SK-N-SH (cell line): ENCODE measurements around the gene COL25A1. TPM values are rescaled to one million over a fixed set of nuclear protein-coding genes. Genes with fewer than 3 reads are reported as not detected.
A peak's percentile ranks its signal among the peaks of the same experiment; 100 is the strongest.

Experiments
- CTCF ChIA-PET: fragments of 300-600, 350-600 bp; formaldehyde crosslinking; extraction: SDS; loops from one replicate; lab custom pipeline; 2021; lab: Yijun Ruan, JAX
- POLR2A ChIA-PET: fragments of 350-600 bp; sonication (Branson Sonifier 250); formaldehyde crosslinking; extraction: SDS; loops from one replicate; lab custom pipeline; 2020; ENCODE audit warnings: antibody characterized with exemption, inconsistent platforms; lab: Yijun Ruan, JAX
- DNase-seq: peaks from one replicate; pipeline ENCODE4 v3.0.0; 2012
- H2AFZ ChIP-seq: fragments of 200-600 bp; sonication (generic); 2 replicates; pipeline ENCODE4 v1.8.1; 2016; ENCODE audit warnings: antibody characterized with exemption, mild to moderate bottlenecking, low read depth
- H3F3A ChIP-seq: fragments of 200-600 bp; sonication (generic); replicated peaks from 2 replicates; pipeline ENCODE3; 2016; ENCODE audit warnings: antibody characterized with exemption, mild to moderate bottlenecking; ENCODE audit not compliant: insufficient read depth
- H3K27ac ChIP-seq, 2 experiments: fragments of 200-500 bp in 1 of 2; fragments of 200-600 bp in 1 of 2; sonication (Bioruptor generic) in 1 of 2; sonication (generic), shearing (Covaris generic) in 1 of 2; 2 replicates each; pipeline versions ENCODE4 v1.5.1 to v1.6.1; 2014 to 2016; ENCODE audit warnings: low read depth in 2 of 2, inconsistent platforms in 1 of 2, low read length in 1 of 2, mild to moderate bottlenecking in 1 of 2, mixed read lengths in 1 of 2
- H3K27me3 ChIP-seq: fragments of 200-600 bp; sonication (generic), shearing (Covaris generic); 2 replicates; pipeline ENCODE4 v1.6.1; 2016; ENCODE audit warnings: mixed run types; ENCODE audit not compliant: insufficient read depth
- H3K36me3 ChIP-seq, 2 experiments: fragments of 200-500 bp in 1 of 2; fragments of 200-600 bp in 1 of 2; sonication (Bioruptor generic) in 1 of 2; sonication (generic) in 1 of 2; replicated peaks in 1 of 2; 2 replicates each; pipeline versions ENCODE3 to v1.5.1; 2014 to 2016; ENCODE audit warnings: low read length in 1 of 2, mild to moderate bottlenecking in 1 of 2; ENCODE audit not compliant: insufficient read depth in 2 of 2, control insufficient read depth in 1 of 2
- H3K4me1 ChIP-seq, 2 experiments: fragments of 200-500 bp in 1 of 2; fragments of 200-600 bp in 1 of 2; sonication (Bioruptor generic) in 1 of 2; sonication (generic), shearing (Covaris generic) in 1 of 2; 2 replicates each; pipeline versions ENCODE4 v1.5.1 to v1.6.1; 2014 to 2016; ENCODE audit warnings: low read depth in 1 of 2, low read length in 1 of 2, mixed run types in 1 of 2; ENCODE audit not compliant: insufficient read depth in 2 of 2, control insufficient read depth in 1 of 2
- H3K4me2 ChIP-seq: fragments of 200-600 bp; sonication (generic), shearing (Covaris generic); 2 replicates; pipeline ENCODE4 v1.6.1; 2017; ENCODE audit warnings: mixed run types
- H3K4me3 ChIP-seq, 2 experiments: fragments of 200-500 bp in 1 of 2; fragments of 200-600 bp in 1 of 2; sonication (Bioruptor generic) in 1 of 2; sonication (generic), shearing (Covaris generic) in 1 of 2; 2 replicates each; pipeline versions ENCODE4 v1.5.1 to v1.8.1; 2014 to 2016; ENCODE audit warnings: low read depth in 2 of 2, inconsistent platforms in 1 of 2, low read length in 1 of 2, mild to moderate bottlenecking in 1 of 2, mixed read lengths in 1 of 2, moderate library complexity in 1 of 2
- H3K79me2 ChIP-seq: fragments of 200-600 bp; sonication (generic); 2 replicates; pipeline ENCODE4 v1.8.1; 2017; ENCODE audit warnings: mild to moderate bottlenecking; ENCODE audit not compliant: insufficient read depth
- H3K9ac ChIP-seq: fragments of 200-600 bp; sonication (generic); 2 replicates; pipeline ENCODE4 v1.6.1; 2017; ENCODE audit warnings: mixed run types
- H3K9me2 ChIP-seq: fragments of 200-600 bp; sonication (generic); 2 replicates; pipeline ENCODE4 v1.6.1; 2017; ENCODE audit warnings: mixed run types
- H3K9me3 ChIP-seq: fragments of 200-600 bp; sonication (generic); 2 replicates; pipeline ENCODE4 v1.6.1; 2017; ENCODE audit warnings: mixed run types, mild to moderate bottlenecking, moderate library complexity
- H4K20me1 ChIP-seq: fragments of 200-600 bp; sonication (generic); 2 replicates; pipeline ENCODE4 v1.6.1; 2017; ENCODE audit warnings: mild to moderate bottlenecking, mixed run types; ENCODE audit not compliant: insufficient read depth
- CHD2 ChIP-seq: fragments of 150-350 bp; IDR thresholded peaks from 2 replicates; pipeline ENCODE4 v1.6.1; 2018; ENCODE audit warnings: low read length; ENCODE audit not compliant: partially characterized antibody
- EP300 ChIP-seq, 2 experiments: IDR thresholded peaks; 2 replicates each; pipeline versions ENCODE4 v1.4.0 to v1.6.1; 2012; ENCODE audit warnings: borderline replicate concordance in 1 of 2, low read depth in 1 of 2, low read length in 1 of 2
- EZH2phosphoT487 ChIP-seq: fragments of 200-600 bp; sonication (generic); IDR thresholded peaks from 2 replicates; pipeline ENCODE4 v1.6.1; 2017; ENCODE audit warnings: low read depth, mixed run types, mild to moderate bottlenecking, antibody characterized with exemption, moderate library complexity, borderline replicate concordance
- FOSL2 ChIP-seq: IDR thresholded peaks from 2 replicates; pipeline ENCODE4 v1.4.0; 2012; ENCODE audit warnings: low read depth, mild to moderate bottlenecking, moderate library complexity, borderline replicate concordance
- FOXJ3 ChIP-seq: sonication (generic); formaldehyde crosslinking; IDR thresholded peaks from 2 replicates; pipeline ENCODE4 v1.5.1; 2020; ENCODE audit warnings: mild to moderate bottlenecking, missing genetic modification reagents
- GATA2 ChIP-seq: sonication (generic); formaldehyde crosslinking; IDR thresholded peaks from 2 replicates; pipeline ENCODE4 v1.5.0; 2020; ENCODE audit warnings: mild to moderate bottlenecking, missing genetic modification reagents
- JUND ChIP-seq: IDR thresholded peaks from 2 replicates; pipeline ENCODE4 v1.4.0; 2012
- MEF2A ChIP-seq: IDR thresholded peaks from 2 replicates; pipeline ENCODE4 v1.4.0; 2012; ENCODE audit warnings: low read depth, borderline replicate concordance
- NFIC ChIP-seq: IDR thresholded peaks from 2 replicates; pipeline ENCODE4 v1.4.0; 2012; ENCODE audit warnings: borderline replicate concordance
- NRF1 ChIP-seq: IDR thresholded peaks from 2 replicates; pipeline ENCODE4 v1.6.1; 2012; ENCODE audit warnings: low read depth, mild to moderate bottlenecking, low read length
- RFX5 ChIP-seq: IDR thresholded peaks from 2 replicates; pipeline ENCODE4 v1.6.1; 2012; ENCODE audit warnings: mild to moderate bottlenecking, improper control_type of control experiment, low read length
- RXRA ChIP-seq: IDR thresholded peaks from 2 replicates; pipeline ENCODE4 v1.4.0; 2012; ENCODE audit warnings: low read depth, mild to moderate bottlenecking, borderline replicate concordance
- SIN3A ChIP-seq: IDR thresholded peaks from 2 replicates; pipeline ENCODE4 v1.6.1; 2012; ENCODE audit warnings: low read depth, mild to moderate bottlenecking, low read length, moderate library complexity, borderline replicate concordance
- TAF1 ChIP-seq: IDR thresholded peaks from 2 replicates; pipeline ENCODE4 v1.6.1; 2012; ENCODE audit warnings: low read depth, mild to moderate bottlenecking, low read length, moderate library complexity, borderline replicate concordance
- WGBS: methylation state at CpG from one replicate; pipeline ENCODE4 v1.1.6; 2017; ENCODE audit warnings: low lambda C conversion rate; 5-methylcytosine and 5-hydroxymethylcytosine counted together
- polyA plus RNA-seq, 3 experiments: library from polyadenylated mRNA; depleted of rRNA; stranded (reverse); fragments of >200 nt; gene quantifications; 2 replicates each; pipeline ENCODE4 v1.2.3, GENCODE V29; 2012

The COL25A1 gene
- polyA plus RNA-seq, 1 of the 3 experiments (the other 2 are of a cell fraction) = not detected

GRCh38 chr4:108828620-108829019 lies 473.8 kb downstream of the COL25A1 start:
- Histone ChIP-seq H3K79me2 (no peaks in the 10 kb centered on the region), H3K4me3 (no peak overlapping the region), H4K20me1 (no peaks in the 10 kb centered on the region)
- TF ChIP-seq RFX5 = no peak
- TF ChIP-seq NFIC = 0 out of 2 replicates have a peak, but pooled peaks have one; percentile 9
- TF ChIP-seq, all 33 proteins: peak for 1
- Histone ChIP-seq H3K4me2 (no peak overlapping the region), H3K9me3 (no peaks in the 10 kb centered on the region), H3K36me3 (no peaks in the 10 kb centered on the region), H2AFZ (no peak overlapping the region), H3F3A (no peaks in the 10 kb centered on the region), H3K9ac (no peak overlapping the region), H3K4me1 (peaks cover 0 to 13% of the 10 kb centered on the region in 2 experiments; a peak in 1 of 4 replicates), H3K27me3 (peaks cover 4% of the 10 kb centered on the region; the same call in 1 of the 2 replicates), H3K27ac (no peak overlapping the region), H3K9me2 (no peaks in the 10 kb centered on the region)
- no peak for DNase-seq
- 2% methylated on average over 3 of the region's 3 CpGs for WGBS
- CTCF ChIA-PET = no interaction called here
- POLR2A ChIA-PET = no interaction called here

- no peak overlapping the region for H3K4me2 ChIP-seq
- H3K4me1 ChIP-seq = no peaks in the 10 kb centered on the region; a peak in 1 of 4 replicates
- H3K9me2 ChIP-seq = no peaks in the 10 kb centered on the region
- peaks cover 4% of the 10 kb centered on the region; the same call in 1 of the 2 replicates for H3K27me3 ChIP-seq
- POLR2A ChIA-PET = no interaction called here
- no peak for DNase-seq
- no peak for TF ChIP-seq EZH2phosphoT487
- TF ChIP-seq GATA2 (CRISPR knock-in tag) = no peak
- no peak for TF ChIP-seq SIN3A
- no peak for TF ChIP-seq FOXJ3 (CRISPR knock-in tag)
- no peak for TF ChIP-seq JUND
- no peak for TF ChIP-seq CHD2
- no peaks in the 10 kb centered on the region for H3K36me3 ChIP-seq
- CTCF ChIA-PET = no interaction called here
- no peak overlapping the region for H3K9ac ChIP-seq
- no peaks in the 10 kb centered on the region for H4K20me1 ChIP-seq
- no peak overlapping the region for H3K4me3 ChIP-seq
- H2AFZ ChIP-seq = no peak overlapping the region
- no peaks in the 10 kb centered on the region for H3K9me3 ChIP-seq
- H3F3A ChIP-seq = no peaks in the 10 kb centered on the region
- no peak overlapping the region for H3K27ac ChIP-seq
- WGBS = 8% methylated on average over 2 of the region's 2 CpGs
- H3K79me2 ChIP-seq = no peaks in the 10 kb centered on the region
Measured at GRCh38 chr4:108825737-108826136, 476.7 kb downstream of the COL25A1 start.

GRCh38 chr4:108821351-108821930 lies 481.0 kb downstream of the COL25A1 start:
- H3K4me2 ChIP-seq = no peak overlapping the region
- DNase-seq = no peak
- CTCF ChIA-PET = no interaction called here

More at GRCh38 chr4:108821351-108821930, 481.0 kb downstream of the COL25A1 start:
- H3K9ac ChIP-seq = no peak overlapping the region
- POLR2A ChIA-PET = no interaction called here
- no peaks in the 10 kb centered on the region for H3K9me2 ChIP-seq
- no peaks in the 10 kb centered on the region for H3K36me3 ChIP-seq
- no peaks in the 10 kb centered on the region for H3K4me1 ChIP-seq
- H3K4me3 ChIP-seq = no peak overlapping the region
- no peak for TF ChIP-seq EP300 (IDR thresholded peaks at IDR 0.05; ENCODE audit: borderline replicate concordance in 1 of 2, low read depth in 1 of 2, low read length in 1 of 2)
- TF ChIP-seq FOSL2 = no peak
- TF ChIP-seq MEF2A = no peak
- TF ChIP-seq SIN3A = no peak
- no peak for TF ChIP-seq RXRA
- no peak for TF ChIP-seq NFIC
- TF ChIP-seq TAF1 = no peak
- no peak for TF ChIP-seq NRF1
- H2AFZ ChIP-seq = no peak overlapping the region
- no peaks in the 10 kb centered on the region for H4K20me1 ChIP-seq
- WGBS = 0% methylated on average over 2 of the region's 2 CpGs
- no peaks in the 10 kb centered on the region for H3K27me3 ChIP-seq
- no peaks in the 10 kb centered on the region for H3K9me3 ChIP-seq
- no peak overlapping the region for H3K27ac ChIP-seq
- no peaks in the 10 kb centered on the region for H3K79me2 ChIP-seq
- H3F3A ChIP-seq = no peaks in the 10 kb centered on the region
